ENCODE data around the gene NPTX1. TPM values are rescaled to one million over a fixed set of nuclear protein-coding genes. Genes with fewer than 3 reads are reported as not detected.

NPTX1 gene, protein sequence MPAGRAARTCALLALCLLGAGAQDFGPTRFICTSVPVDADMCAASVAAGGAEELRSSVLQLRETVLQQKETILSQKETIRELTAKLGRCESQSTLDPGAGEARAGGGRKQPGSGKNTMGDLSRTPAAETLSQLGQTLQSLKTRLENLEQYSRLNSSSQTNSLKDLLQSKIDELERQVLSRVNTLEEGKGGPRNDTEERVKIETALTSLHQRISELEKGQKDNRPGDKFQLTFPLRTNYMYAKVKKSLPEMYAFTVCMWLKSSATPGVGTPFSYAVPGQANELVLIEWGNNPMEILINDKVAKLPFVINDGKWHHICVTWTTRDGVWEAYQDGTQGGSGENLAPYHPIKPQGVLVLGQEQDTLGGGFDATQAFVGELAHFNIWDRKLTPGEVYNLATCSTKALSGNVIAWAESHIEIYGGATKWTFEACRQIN
- polyA plus RNA-seq (2011; rRNA removed), result 43.6 and 43.9 TPM in 2 replicates
- polyA plus RNA-seq (2012; cell fraction: cytosol; rRNA removed), result 77.7 and 130 TPM in 2 replicates
- polyA plus RNA-seq (2012; cell fraction: nucleus; rRNA removed), result 180 and 184 TPM in 2 replicates
- polyA plus RNA-seq (2017; fragmentation: RNase III; extraction: RNeasy Plus Mini Kit Qiagen cat#74134 plus additional on column Dnase treatment), result 84.8 to 109 TPM (median 104 TPM) in 3 replicates
- polyA minus RNA-seq (2011; rRNA and poly(A)+ RNA removed), result 54.9 and 66.2 TPM in 2 replicates

DNA sequence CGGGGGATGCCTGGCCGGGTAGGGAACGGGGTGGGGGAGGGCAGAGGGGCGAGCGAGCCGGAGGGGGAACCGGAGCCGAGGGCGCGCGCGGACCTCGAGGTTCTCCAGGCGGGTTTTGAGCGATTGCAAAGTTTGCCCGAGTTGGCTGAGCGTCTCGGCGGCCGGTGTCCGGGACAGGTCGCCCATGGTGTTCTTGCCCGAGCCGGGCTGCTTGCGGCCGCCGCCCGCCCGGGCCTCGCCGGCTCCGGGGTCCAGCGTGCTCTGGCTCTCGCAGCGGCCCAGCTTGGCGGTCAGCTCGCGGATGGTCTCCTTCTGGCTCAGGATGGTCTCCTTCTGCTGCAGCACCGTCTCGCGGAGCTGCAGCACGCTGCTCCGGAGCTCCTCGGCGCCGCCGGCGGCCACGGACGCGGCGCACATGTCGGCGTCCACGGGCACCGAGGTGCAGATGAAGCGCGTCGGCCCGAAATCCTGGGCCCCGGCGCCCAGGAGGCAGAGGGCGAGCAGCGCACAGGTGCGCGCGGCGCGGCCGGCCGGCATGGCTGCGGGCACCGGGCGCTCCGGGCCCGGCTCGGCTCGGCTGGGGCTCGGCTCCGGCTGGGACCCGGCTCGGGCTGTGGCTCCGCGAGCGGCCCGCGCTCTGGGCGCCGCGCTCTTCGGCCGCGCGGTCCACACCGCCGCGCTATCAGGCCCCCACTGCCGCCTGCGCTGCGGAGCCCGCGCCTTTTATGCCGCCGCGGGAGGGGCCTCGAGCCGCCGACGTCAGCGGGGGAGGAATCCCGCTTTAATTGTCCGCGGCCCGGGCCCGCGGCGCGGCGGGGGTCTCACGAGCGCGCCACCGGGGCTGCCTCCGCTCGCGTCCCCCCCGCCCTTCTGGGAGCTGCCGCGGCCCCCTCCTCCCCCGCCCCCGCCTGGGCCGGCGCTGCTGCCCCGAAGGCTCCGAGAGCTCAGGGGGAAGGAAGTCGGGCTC is at the start of gene NPTX1:
NPTX1 (minus strand) TSS at position 698 of the 967 bp plus-strand sequence; CDS start at position 537, 161 bp downstream.
- CTCF ChIA-PET, result interaction anchor here (0.6 to 7.5 kb wide), 38 partner anchors 9 to 512 kb away, joined by 3 to 53 read pairs (median 4); partner anchors contain the start of gene RPTOR
- TF ChIP-seq POLR2A (IDR thresholded peaks at IDR 0.05; ENCODE audit: low read length), result peak; percentile 88
- TF ChIP-seq RARB (CRISPR knock-in tag; IDR thresholded peaks at IDR 0.05), result no peak
- no peak for TF ChIP-seq CHD2 (IDR thresholded peaks at IDR 0.05; ENCODE audit: low read length, partially characterized antibody)
- TF ChIP-seq, protein P1, sequence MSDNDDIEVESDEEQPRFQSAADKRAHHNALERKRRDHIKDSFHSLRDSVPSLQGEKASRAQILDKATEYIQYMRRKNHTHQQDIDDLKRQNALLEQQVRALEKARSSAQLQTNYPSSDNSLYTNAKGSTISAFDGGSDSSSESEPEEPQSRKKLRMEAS (IDR thresholded peaks at IDR 0.05), result peak; percentile 73; the same call in 1 of the 2 replicates
- TF ChIP-seq, protein P2, sequence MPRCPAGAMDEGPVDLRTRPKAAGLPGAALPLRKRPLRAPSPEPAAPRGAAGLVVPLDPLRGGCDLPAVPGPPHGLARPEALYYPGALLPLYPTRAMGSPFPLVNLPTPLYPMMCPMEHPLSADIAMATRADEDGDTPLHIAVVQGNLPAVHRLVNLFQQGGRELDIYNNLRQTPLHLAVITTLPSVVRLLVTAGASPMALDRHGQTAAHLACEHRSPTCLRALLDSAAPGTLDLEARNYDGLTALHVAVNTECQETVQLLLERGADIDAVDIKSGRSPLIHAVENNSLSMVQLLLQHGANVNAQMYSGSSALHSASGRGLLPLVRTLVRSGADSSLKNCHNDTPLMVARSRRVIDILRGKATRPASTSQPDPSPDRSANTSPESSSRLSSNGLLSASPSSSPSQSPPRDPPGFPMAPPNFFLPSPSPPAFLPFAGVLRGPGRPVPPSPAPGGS (IDR thresholded peaks at IDR 0.05), result peak; percentile 69; the same call in 1 of the 3 replicates
- TF ChIP-seq, protein P3, sequence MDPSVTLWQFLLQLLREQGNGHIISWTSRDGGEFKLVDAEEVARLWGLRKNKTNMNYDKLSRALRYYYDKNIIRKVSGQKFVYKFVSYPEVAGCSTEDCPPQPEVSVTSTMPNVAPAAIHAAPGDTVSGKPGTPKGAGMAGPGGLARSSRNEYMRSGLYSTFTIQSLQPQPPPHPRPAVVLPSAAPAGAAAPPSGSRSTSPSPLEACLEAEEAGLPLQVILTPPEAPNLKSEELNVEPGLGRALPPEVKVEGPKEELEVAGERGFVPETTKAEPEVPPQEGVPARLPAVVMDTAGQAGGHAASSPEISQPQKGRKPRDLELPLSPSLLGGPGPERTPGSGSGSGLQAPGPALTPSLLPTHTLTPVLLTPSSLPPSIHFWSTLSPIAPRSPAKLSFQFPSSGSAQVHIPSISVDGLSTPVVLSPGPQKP (IDR thresholded peaks at IDR 0.05; ENCODE audit: low read depth, low read length), result no peak
- TF ChIP-seq RAD21 (conservative IDR thresholded peaks at IDR 0.05 in 1 of 2, IDR thresholded peaks at IDR 0.05 in 1 of 2), result no peak
- TF ChIP-seq, protein P4, sequence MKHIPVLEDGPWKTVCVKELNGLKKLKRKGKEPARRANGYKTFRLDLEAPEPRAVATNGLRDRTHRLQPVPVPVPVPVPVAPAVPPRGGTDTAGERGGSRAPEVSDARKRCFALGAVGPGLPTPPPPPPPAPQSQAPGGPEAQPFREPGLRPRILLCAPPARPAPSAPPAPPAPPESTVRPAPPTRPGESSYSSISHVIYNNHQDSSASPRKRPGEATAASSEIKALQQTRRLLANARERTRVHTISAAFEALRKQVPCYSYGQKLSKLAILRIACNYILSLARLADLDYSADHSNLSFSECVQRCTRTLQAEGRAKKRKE (CRISPR knock-in tag; IDR thresholded peaks at IDR 0.05; ENCODE audit: low read depth), result no peak
- 0 out of 2 replicates have a peak, but pooled peaks have one; percentile 6 for TF ChIP-seq MYC (IDR thresholded peaks at IDR 0.05; ENCODE audit: borderline replicate concordance, low read length)
- 0 out of 2 replicates have a peak, but pooled peaks have one; percentile 31 for TF ChIP-seq TFCP2L1 (CRISPR knock-in tag; IDR thresholded peaks at IDR 0.05)
- TF ChIP-seq SMC3 (IDR thresholded peaks at IDR 0.05), result no peak; the same call in 2 of the 3 replicates
- TF ChIP-seq, protein P5, sequence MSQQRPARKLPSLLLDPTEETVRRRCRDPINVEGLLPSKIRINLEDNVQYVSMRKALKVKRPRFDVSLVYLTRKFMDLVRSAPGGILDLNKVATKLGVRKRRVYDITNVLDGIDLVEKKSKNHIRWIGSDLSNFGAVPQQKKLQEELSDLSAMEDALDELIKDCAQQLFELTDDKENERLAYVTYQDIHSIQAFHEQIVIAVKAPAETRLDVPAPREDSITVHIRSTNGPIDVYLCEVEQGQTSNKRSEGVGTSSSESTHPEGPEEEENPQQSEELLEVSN (IDR thresholded peaks at IDR 0.05; ENCODE audit: borderline replicate concordance, low read depth), result peak; percentile 50
- peak in 1 of 2 experiments; percentile 75; a peak in 3 of 5 replicates for TF ChIP-seq JUN (IDR thresholded peaks at IDR 0.05)
- peak; percentile 93 for TF ChIP-seq RNF2 (IDR thresholded peaks at IDR 0.05; ENCODE audit: borderline replicate concordance, low read depth)
- H3K4me1 ChIP-seq, result peaks cover 40% of the 10 kb centered on the region
- ATAC-seq (peak; percentile 10 to 21; a peak in 5 of 6 replicates), DNase-seq (ENCODE audit: low read depth in 1 of 2, low spot score in 1 of 2) (peak in 1 of 2 experiments; percentile 55), FAIRE-seq (no peak)
- 0% methylated on average over 17 of the region's 136 CpGs for WGBS (ENCODE audit: missing lambda C conversion rate)
- peak within 1 kb of the TSS; percentile 54 for H3K4me3 ChIP-seq
- peak within 1 kb of the TSS; percentile 95 for H3K4me2 ChIP-seq
- H3K27ac ChIP-seq, result peak within 1 kb of the TSS; percentile 60 to 80
- H3K9me3 ChIP-seq, result no peaks in the 10 kb centered on the region
- POLR2A ChIA-PET, result interaction anchor here (0.6 to 3.7 kb wide), 2 partner anchors 21 to 25 kb away, joined by 3 to 27 read pairs; no protein-coding TSS in a partner anchor
